Kidney tubule cell (primary cell): Measurements from ENCODE around the gene MAP3K6.

Source experiments
- DNase-seq: peaks from one replicate; pipeline ENCODE4 v3.0.0-alpha.2; 2018; ENCODE audit warnings: low spot score

Gene MAP3K6

DNA sequence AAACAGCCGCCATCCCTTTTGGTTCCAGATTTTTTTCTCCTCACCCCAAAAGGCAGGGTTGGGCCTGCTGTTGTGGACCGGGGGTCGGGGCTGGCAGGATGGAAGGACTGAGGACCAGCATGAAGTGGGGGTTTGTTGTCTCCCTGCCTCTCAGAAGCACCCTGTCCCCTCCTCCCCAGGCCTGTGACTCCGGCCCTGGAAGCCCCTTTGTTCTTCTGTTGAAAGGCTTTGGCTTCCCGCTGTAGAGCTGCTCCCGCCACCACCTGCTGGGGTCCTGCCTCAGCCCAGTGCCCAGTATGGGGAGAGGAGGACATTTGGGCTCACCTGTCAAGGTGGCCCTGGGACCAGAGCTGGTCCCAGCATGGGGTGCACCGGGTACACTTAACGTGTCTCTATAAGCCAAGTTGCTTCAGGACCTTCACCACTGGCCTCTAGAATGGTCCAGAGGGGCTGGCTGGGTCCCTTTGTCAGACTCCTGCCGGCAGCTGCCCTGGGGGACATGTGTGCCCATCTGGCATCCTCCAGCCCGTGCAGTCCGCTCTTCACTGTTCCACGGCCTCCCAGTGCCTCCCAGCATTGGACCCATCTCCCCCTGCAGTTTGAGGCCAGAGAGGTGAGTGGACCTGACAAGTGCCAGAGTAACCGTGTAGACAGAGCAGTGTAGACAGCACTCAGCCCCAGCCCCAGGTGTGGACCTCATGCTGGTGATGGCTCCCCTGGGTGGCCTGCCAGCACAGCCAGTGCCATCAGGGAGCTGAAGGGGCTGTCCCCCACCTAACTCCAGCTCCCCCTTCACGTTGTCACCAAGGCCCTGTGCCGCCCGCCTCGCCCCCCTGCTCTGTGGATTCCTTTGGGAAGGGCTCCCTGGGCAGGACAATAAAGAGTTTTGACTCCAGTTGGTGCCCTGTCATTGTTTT is 31.0 kb downstream of the MAP3K6 start:
- DNase-seq, result no peak

DNA sequence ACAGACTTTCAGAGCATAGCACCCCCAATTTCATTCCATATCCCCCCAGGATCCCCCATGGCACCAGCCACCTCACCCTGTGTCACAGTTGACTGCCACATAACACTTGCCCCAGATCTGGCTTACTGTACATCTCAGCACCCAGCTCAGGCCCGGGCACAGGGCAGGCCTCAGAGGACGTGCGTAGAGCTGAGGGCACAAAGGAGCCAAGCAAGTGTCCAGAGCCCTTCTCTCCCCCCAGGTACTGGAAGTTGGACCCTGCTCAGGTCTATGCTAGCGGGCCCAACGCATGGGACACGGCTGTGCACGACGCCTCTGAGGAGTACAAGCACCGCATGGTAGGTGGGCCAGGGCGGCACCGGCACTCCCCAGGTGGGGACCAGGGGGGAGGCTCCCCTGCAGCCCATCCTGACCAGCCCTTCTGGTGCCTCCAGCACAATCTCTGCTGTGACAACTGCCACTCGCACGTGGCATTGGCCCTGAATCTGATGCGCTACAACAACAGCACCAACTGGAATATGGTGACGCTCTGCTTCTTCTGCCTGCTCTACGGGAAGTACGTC is 33.0 kb downstream of the MAP3K6 start:
- no peak for DNase-seq

GRCh38 chr1:27332536-27333281 is 34.1 kb downstream of the MAP3K6 start:
- peak; percentile 39 for DNase-seq

- DNase-seq, result no peak
These were observed 34.8 kb downstream of the MAP3K6 start for GRCh38 chr1:27331922-27332321.

DNA sequence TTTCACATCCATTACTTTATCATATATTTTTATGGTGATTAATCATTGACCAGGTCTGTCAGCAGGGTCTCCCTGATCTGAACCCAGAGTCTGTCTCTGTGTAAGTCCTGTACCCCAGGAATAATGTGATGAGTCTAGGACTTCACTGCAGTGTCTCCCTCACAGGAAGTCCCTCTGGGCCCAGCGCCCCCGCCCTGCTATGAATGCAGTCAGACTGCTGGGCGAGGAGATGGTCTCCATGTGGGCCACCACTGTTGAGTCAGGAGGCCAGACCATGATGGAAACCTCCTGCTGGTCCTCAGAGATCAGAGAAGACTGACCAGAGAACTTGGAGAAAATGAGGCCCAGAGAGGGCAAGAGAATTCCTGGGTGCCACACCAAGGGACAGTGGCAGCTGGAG is 35.3 kb downstream of the MAP3K6 start:
- DNase-seq, result no peak

DNA sequence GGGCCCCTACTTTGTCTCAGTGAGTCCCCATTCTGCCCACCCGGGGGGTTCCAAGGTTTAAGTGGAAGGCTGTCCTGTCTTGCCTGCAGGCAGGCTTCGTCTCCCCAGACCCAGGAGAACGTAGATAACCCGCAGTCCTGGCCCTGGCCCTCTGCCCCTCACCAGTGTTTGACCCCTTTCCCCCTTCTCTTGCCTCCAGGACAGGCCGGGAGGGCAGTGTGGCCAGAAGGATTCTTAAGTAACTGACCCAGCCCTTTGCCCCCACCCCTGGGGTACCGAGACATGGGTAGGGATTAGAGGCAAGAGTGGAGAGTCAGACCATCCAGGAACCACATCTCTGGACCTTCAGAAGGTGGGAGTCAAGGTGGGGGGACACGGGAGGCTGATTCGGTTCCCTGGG is 36.0 kb downstream of the MAP3K6 start:
- no peak for DNase-seq

- no peak for DNase-seq
These were observed 38.8 kb downstream of the MAP3K6 start for GRCh38 chr1:27327964-27328363.

DNA sequence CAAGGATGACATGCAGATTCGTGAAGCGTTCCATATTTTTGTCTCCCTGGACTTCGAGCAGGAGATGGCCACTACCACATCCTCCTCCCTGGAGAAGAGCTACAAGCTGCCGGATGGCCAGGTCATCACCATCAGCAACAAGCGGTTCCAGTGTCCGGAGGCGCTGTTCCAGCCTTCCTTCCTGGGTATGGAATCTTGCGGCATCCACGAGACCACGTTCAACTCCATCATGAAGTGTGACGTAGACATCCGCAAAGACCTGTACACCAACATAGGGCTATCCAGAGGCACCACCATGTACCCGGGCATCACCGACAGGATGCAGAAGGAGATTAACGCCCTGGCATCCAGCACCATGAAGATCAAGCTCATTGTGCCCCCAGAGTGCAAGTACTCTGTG is 41.5 kb downstream of the MAP3K6 start:
- DNase-seq, result no peak

DNA sequence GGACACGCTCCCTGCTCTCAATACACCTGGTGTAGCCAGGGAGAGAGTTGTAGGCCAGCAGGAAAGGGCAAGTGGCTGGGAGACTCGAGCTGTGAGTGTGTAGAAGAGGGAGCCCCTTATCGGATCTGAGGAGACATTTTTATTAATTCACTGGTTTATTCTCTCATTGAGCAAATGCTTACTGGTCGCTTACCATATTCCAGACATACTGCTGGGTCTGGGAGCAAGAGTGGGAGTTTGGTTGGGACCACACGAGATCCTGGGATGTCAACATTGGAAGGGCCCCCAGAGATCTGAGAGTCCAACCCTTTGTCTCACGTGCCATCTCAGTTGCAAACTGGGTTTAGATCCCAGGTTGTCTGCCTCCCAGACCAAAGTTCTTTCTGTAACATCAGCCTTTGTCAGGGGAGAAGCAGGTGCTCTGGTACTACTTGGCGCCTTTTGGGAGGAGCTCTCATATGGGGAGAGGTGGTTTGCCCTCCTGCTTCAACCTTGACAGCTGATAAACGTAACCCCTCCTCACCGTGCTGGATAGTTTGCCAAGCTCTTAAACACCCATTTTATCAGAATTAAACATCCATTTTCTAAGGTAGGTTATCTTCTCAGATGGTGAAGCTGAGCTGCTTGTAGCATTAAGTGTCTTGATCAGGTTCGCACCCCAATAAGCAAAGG is 44.1 kb downstream of the MAP3K6 start:
- no peak for DNase-seq

GRCh38 chr1:27321813-27322568 is 44.8 kb downstream of the MAP3K6 start, which contains the start of gene TMEM222:
TSS of gene TMEM222 (plus strand) at chr1:27322163. CDS start at chr1:27322198, 35 bp downstream.
- DNase-seq, result peak; percentile 97

DNA sequence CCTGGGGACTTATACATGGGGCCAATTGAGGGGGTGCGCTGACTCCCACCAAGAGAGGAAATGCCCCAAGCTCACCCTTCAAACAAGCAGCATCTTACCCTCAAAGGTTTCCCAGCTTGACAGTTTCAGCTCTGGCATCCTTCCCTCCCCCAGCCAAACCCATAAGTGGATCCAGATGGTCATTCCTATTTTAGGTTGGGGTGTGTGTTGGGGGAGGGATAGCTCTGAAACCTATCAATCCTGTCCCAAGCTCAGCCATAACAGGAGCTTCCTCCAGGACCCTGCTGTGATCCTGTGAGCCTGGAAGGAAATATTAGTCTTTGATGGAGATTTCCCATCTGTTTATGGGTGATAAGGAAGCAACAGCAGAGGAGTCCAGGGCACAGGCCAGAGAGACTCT is 48.2 kb downstream of the MAP3K6 start:
- DNase-seq, result no peak

- no peak for DNase-seq
These were observed 48.6 kb downstream of the MAP3K6 start for GRCh38 chr1:27318136-27318535.

- DNase-seq, result no peak
These were observed 49.9 kb downstream of the MAP3K6 start for GRCh38 chr1:27316860-27317259.

GRCh38 chr1:27314737-27315136 is 52.0 kb downstream of the MAP3K6 start:
- DNase-seq, result no peak

DNA sequence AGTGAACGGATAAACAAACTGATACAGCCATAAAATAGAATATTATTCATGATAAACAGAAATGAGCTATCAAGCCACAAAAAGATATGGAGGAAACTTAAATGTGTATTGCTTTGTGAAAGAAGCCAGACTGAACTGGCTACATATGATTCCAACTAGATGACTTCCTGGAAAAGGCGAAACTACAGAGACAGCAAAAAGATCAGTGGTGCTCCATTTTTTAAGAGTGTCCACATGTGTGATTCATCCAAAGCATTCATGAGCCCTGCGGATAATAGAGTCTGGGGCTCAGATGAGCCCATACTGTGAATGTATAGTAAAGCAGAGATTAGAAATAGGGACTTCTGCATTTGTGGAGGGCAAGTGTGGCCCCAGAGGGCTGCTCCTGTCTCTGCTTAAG is 52.6 kb downstream of the MAP3K6 start:
- no peak for DNase-seq

DNA sequence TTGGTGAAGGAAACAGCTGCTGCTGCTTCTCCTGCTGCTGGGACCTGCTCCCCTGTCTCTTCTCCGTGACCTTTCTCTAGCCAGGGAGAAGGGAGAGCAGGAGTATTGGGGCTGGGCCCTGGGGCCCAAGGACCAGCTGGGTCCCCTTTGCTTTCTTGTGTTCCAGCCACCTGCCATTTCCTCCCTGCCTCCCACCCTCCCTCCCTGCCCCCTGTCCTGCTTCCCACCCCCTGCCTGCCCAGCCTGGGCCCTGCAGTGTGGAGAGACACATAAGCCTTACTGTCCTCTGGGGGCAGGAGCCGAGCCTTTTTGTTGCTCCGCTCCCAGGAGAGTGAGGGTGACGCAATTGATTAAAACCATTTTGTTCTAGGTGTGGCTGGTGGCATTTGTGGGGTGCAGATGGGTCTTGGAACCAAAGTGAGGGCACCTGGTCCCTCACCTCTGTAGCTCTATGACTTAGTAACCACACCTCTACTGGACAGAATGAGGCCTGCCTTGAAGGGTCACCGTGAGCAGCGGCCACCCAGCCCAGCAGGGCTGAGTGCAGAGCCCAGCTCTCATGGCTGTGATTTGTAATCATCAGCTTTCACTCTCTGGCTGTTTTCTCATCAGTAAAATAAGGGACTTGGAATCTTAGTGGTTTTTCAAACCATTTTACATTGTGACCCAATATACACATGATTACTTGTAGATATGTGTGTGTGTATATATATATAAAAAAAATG is 58.7 kb downstream of the MAP3K6 start:
- DNase-seq, result no peak

DNA sequence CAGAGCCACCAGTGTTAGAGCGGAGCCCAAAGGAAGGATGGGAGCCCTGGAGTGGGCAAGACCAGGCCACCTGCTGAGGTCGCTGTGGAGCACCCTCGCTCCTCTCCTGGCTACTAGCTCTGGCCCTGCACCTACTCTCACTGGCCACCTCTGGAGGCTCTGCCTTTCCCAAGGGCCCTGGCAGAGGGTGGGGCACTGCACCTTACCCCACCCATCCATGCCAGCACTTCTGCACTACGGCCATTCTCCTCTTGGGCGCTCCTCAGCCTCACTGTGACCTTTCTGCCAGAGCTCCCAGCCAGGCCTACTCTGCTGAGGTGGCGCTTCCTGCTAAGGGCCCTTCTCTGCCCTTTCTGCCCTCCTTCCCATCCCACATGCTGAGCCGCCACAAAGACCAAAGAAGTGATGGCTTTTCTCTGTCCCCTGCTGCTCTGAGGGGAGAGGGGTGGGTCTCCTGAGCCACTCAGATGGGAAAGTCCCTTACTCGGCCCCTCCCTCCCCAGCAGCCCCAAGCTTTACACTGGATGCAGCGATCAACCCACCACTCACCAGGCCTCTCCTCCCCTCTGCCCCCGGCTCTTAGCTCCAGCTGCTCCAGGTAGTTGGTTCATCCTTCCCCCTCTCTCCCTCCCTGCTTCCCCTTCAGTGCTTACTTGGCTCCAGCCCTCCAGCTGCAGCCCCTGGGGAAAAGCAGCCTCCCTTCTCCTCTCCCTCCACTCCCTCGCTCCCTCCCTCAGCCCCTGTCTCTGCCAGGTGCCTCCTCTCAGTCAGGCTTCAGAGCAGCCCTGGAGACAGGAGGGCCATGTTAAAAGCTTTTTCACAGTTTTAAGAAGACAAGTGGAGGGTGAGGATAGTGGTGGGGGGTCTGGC is 59.6 kb downstream of the MAP3K6 start:
- DNase-seq, result no peak

GRCh38 chr1:27306071-27306470 is 60.7 kb downstream of the MAP3K6 start:
- no peak for DNase-seq
